WTC11 (cell line): ENCODE measurements around the gene FLT4. TPM values are rescaled to one million over a fixed set of nuclear protein-coding genes. Genes with fewer than 3 reads are reported as not detected.

Experiments
- ATAC-seq: fragments of 200-7000 bp; cut with Tn5 transposase; 2 replicates; pipeline ENCODE4 v1.10.0; 2021; ENCODE audit warnings: mild to moderate bottlenecking, moderate library complexity
- CTCF ChIA-PET: fragments of 300-600 bp; sonication (Branson Sonifier 250); formaldehyde crosslinking; loops from one replicate; lab custom pipeline; 2021; ENCODE audit warnings: antibody characterized with exemption; lab: Charles Lee
- POLR2A ChIA-PET: fragments of 350-600 bp; sonication (Branson Sonifier 250); formaldehyde crosslinking; loops from one replicate; lab custom pipeline; 2021; ENCODE audit warnings: antibody characterized with exemption; lab: Charles Lee
- DNase-seq: peaks from one replicate; pipeline ENCODE4 v3.0.0; 2021; ENCODE audit warnings: low spot score
- H3K27ac Mint-ChIP-seq: 2 replicates; pipeline ENCODE4 v1.8.0; 2021; ENCODE audit warnings: mixed read lengths
- H3K27me3 Mint-ChIP-seq: 2 replicates; pipeline ENCODE4 v1.8.0; 2021; ENCODE audit warnings: low read depth, mild to moderate bottlenecking, moderate library complexity, mixed read lengths
- H3K36me3 Mint-ChIP-seq: 2 replicates; pipeline ENCODE4 v1.8.0; 2021; ENCODE audit warnings: mixed read lengths
- H3K4me1 Mint-ChIP-seq: 2 replicates; pipeline ENCODE4 v1.8.0; 2022; ENCODE audit warnings: mixed read lengths
- H3K4me3 Mint-ChIP-seq: 2 replicates; pipeline ENCODE4 v1.8.0; 2021; ENCODE audit warnings: mild to moderate bottlenecking, moderate library complexity, mixed read lengths
- H3K9me3 Mint-ChIP-seq: 2 replicates; pipeline ENCODE4 v1.8.0; 2021; ENCODE audit warnings: mixed read lengths
- ATF2 ChIP-seq: sonication (generic); formaldehyde crosslinking; IDR thresholded peaks from 2 replicates; pipeline ENCODE4 v1.8.1; 2022; ENCODE audit warnings: low read depth, missing genetic modification reagents, borderline replicate concordance
- ATF3 ChIP-seq: sonication (generic); formaldehyde crosslinking; conservative IDR thresholded peaks from 2 replicates; pipeline ENCODE4 v1.8.1; 2022; ENCODE audit warnings: mild to moderate bottlenecking, missing genetic modification reagents
- ATF6 ChIP-seq: sonication (generic); formaldehyde crosslinking; IDR thresholded peaks from 2 replicates; pipeline ENCODE4 v1.8.1; 2023; ENCODE audit warnings: mild to moderate bottlenecking, missing genetic modification reagents
- EMX1 ChIP-seq: fragments of 250-450 bp; sonication (Bioruptor Pico); IDR thresholded peaks from 2 replicates; pipeline ENCODE4 v1.8.0; 2021; ENCODE audit warnings: mild to moderate bottlenecking
- ESRRA ChIP-seq: sonication (generic); formaldehyde crosslinking; IDR thresholded peaks from 2 replicates; pipeline ENCODE4 v1.8.1; 2022; ENCODE audit warnings: mild to moderate bottlenecking, missing genetic modification reagents, borderline replicate concordance
- ETV6 ChIP-seq: sonication (generic); formaldehyde crosslinking; IDR thresholded peaks from 2 replicates; pipeline ENCODE4 v1.8.1; 2022; ENCODE audit warnings: mild to moderate bottlenecking, missing genetic modification reagents
- FOXP1 ChIP-seq: sonication (generic); formaldehyde crosslinking; IDR thresholded peaks from 2 replicates; pipeline ENCODE4 v1.8.0; 2022; ENCODE audit warnings: missing genetic modification reagents, mild to moderate bottlenecking, moderate library complexity, borderline replicate concordance
- GTF2I ChIP-seq: fragments of 250-450 bp; sonication (Bioruptor Pico); conservative IDR thresholded peaks from 2 replicates; pipeline ENCODE4 v1.4.0; 2021; ENCODE audit warnings: mild to moderate bottlenecking
- IRF2 ChIP-seq: sonication (generic); formaldehyde crosslinking; IDR thresholded peaks from 2 replicates; pipeline ENCODE4 v1.8.0; 2022; ENCODE audit warnings: low read depth, missing genetic modification reagents, borderline replicate concordance
- JAZF1 ChIP-seq: fragments of 250-450 bp; sonication (Bioruptor Pico); IDR thresholded peaks from 2 replicates; pipeline ENCODE4 v1.9.0; 2021; ENCODE audit warnings: moderate library complexity, mild to moderate bottlenecking, inconsistent platforms
- MXD4 ChIP-seq: fragments of 250-450 bp; sonication (Bioruptor Pico); IDR thresholded peaks from 2 replicates; pipeline ENCODE4 v1.8.0; 2021; ENCODE audit warnings: mild to moderate bottlenecking, moderate library complexity, borderline replicate concordance
- SP1 ChIP-seq: sonication (generic); formaldehyde crosslinking; conservative IDR thresholded peaks from 2 replicates; pipeline ENCODE4 v1.8.1; 2022; ENCODE audit warnings: missing genetic modification reagents
- STAT6 ChIP-seq: sonication (generic); formaldehyde crosslinking; conservative IDR thresholded peaks from 2 replicates; pipeline ENCODE4 v1.8.1; 2023; ENCODE audit warnings: mild to moderate bottlenecking, low read depth, missing genetic modification reagents, moderate library complexity
- TCF7 ChIP-seq: sonication (generic); formaldehyde crosslinking; IDR thresholded peaks from 2 replicates; pipeline ENCODE4 v1.8.0; 2022; ENCODE audit warnings: mild to moderate bottlenecking, low read depth, missing genetic modification reagents, moderate library complexity
- ZMAT4 ChIP-seq: fragments of 250-450 bp; sonication (Bioruptor Pico); IDR thresholded peaks from 2 replicates; pipeline ENCODE4 v1.9.0; 2021; ENCODE audit warnings: mild to moderate bottlenecking
- ZNF232 ChIP-seq: sonication (generic); formaldehyde crosslinking; IDR thresholded peaks from 2 replicates; pipeline ENCODE4 v1.8.0; 2022; ENCODE audit warnings: mild to moderate bottlenecking, missing genetic modification reagents
- ZNF423 ChIP-seq: fragments of 250-450 bp; sonication (Bioruptor Pico); IDR thresholded peaks from 2 replicates; pipeline ENCODE4 v2.1.2; 2022; ENCODE audit warnings: mild to moderate bottlenecking, moderate library complexity
- ZNF671 ChIP-seq: fragments of 250-450 bp; sonication (Bioruptor Pico); IDR thresholded peaks from 2 replicates; pipeline ENCODE4 v1.8.0; 2021; ENCODE audit warnings: mild to moderate bottlenecking
- ZSCAN18 ChIP-seq: fragments of 250-450 bp; sonication (Bioruptor Pico); IDR thresholded peaks from 2 replicates; pipeline ENCODE4 v2.1.2; 2022; ENCODE audit warnings: mild to moderate bottlenecking, moderate library complexity
- total RNA-seq: library from RNA; stranded (reverse); gene quantifications from 3 replicates; pipeline ENCODE4 v1.2.3, GENCODE V29; 2021

FLT4 gene
- total RNA-seq, 1 experiment from 2014 or later: 12.4 TPM

- Mint-ChIP-seq H3K9me3 (no peaks in the 10 kb centered on the region), H3K27ac (no peak overlapping the region), H3K27me3 (no peaks in the 10 kb centered on the region), H3K36me3 (no peaks in the 10 kb centered on the region), H3K4me1 (no peaks in the 10 kb centered on the region), H3K4me3 (no peak overlapping the region)
- DNase-seq: no peak
- ATAC-seq: no peak
- ChIA-PET CTCF (interaction anchor here (0.6 to 2.0 kb wide), 7 partner anchors 8 to 464 kb away, joined by 3 to 11 read pairs (median 4); no protein-coding TSS in a partner anchor), POLR2A (no interaction called here)
- no peak for TF ChIP-seq ESRRA (CRISPR knock-in tag)
- no peak for TF ChIP-seq ZNF232 (CRISPR knock-in tag)
- TF ChIP-seq TCF7 (CRISPR knock-in tag): no peak
- no peak for TF ChIP-seq ETV6 (CRISPR knock-in tag)
- no peak for TF ChIP-seq ATF6 (CRISPR knock-in tag)
- TF ChIP-seq FOXP1 (CRISPR knock-in tag): no peak
- no peak for TF ChIP-seq JAZF1 (CRISPR knock-in tag)
- no peak for TF ChIP-seq ATF2 (CRISPR knock-in tag)
- no peak for TF ChIP-seq MXD4 (CRISPR knock-in tag)
- no peak for TF ChIP-seq ZNF671
- no peak for TF ChIP-seq GTF2I (CRISPR knock-in tag)
- TF ChIP-seq ATF3 (CRISPR knock-in tag): no peak
- TF ChIP-seq ZNF423 (CRISPR knock-in tag): no peak
- TF ChIP-seq SP1 (CRISPR knock-in tag): no peak
- TF ChIP-seq ZSCAN18 (CRISPR knock-in tag): no peak
- TF ChIP-seq IRF2: no peak
- TF ChIP-seq EMX1 (CRISPR knock-in tag): no peak
- TF ChIP-seq STAT6 (CRISPR knock-in tag): no peak
- TF ChIP-seq ZMAT4 (CRISPR knock-in tag): no peak
Measured at GRCh38 chr5:180603076-180603594, 46.3 kb downstream of the FLT4 start.
